NCI-H2196 (cell line): ENCODE measurements around the gene SHOX.
"Not testable (repeated sequence)": the region's sequence is repeated elsewhere in the genome, so short reads cannot be mapped to it uniquely, and the experiment has no call there.

ENCODE experiments used
- DNase-seq: peaks from one replicate; lab custom pipeline; 2025; ENCODE audit not compliant: unreplicated experiment; lab: John Stamatoyannopoulos, UW

SHOX gene

GRCh38 chrX:621705-622503, 8.7 kb upstream of the SHOX start:
- no peak for DNase-seq

- DNase-seq: not testable (repeated sequence)
Observed at GRCh38 chrX:622802-623201, 7.8 kb upstream of the SHOX start.

GRCh38 chrX:623268-623598, 7.4 kb upstream of the SHOX start:
- DNase-seq: no peak

- DNase-seq: no peak
Observed at GRCh38 chrX:623599-624315, 6.8 kb upstream of the SHOX start.

GRCh38 chrX:625137-625691, 5.4 kb upstream of the SHOX start:
- DNase-seq: no peak

GRCh38 chrX:626047-626446, 4.5 kb upstream of the SHOX start:
- DNase-seq: not testable (repeated sequence)

GRCh38 chrX:626745-627509, 3.7 kb upstream of the SHOX start:
- no peak for DNase-seq

GRCh38 chrX:627510-627981, 3.0 kb upstream of the SHOX start:
- DNase-seq: no peak

- DNase-seq: no peak
Observed at GRCh38 chrX:627995-628394, 2.6 kb upstream of the SHOX start.

GRCh38 chrX:629230-630006, 1.2 kb upstream of the SHOX start:
- DNase-seq: no peak

GRCh38 chrX:630007-630611, 482 bp upstream of the SHOX start:
- no peak for DNase-seq

- no peak for DNase-seq
Observed at GRCh38 chrX:631802-632365, 1.3 kb downstream of the SHOX start.

- DNase-seq: no peak
Observed at GRCh38 chrX:632366-633042, 1.9 kb downstream of the SHOX start.

GRCh38 chrX:633043-633984, 2.7 kb downstream of the SHOX start:
- no peak for DNase-seq

GRCh38 chrX:633985-634958, 3.7 kb downstream of the SHOX start:
- no peak for DNase-seq

- DNase-seq: no peak
Observed at GRCh38 chrX:635428-636090, 5.0 kb downstream of the SHOX start.
